Dermis blood vessel endothelial cell (primary cell): ENCODE measurements around the gene ZNF711. TPM values are rescaled to one million over a fixed set of nuclear protein-coding genes. Genes with fewer than 3 reads are reported as not detected.
"Not testable (repeated sequence)": the region's sequence is repeated elsewhere in the genome, so short reads cannot be mapped to it uniquely, and the experiment has no call there.

ENCODE experiments used
- DNase-seq: peaks from one replicate; pipeline ENCODE4 v3.0.0; 2010
- total RNA-seq: library from RNA; depleted of rRNA; stranded (reverse); fragments of >200 nt; gene quantifications from 2 replicates; pipeline ENCODE4 v1.2.3, GENCODE V29; 2014

The ZNF711 gene
- 3.1 and 6.2 TPM in 2 replicates for total RNA-seq

- DNase-seq, result peak; percentile 24
Observed at GRCh38 chrX:85243761-85244449, at the start of gene ZNF711, which contains the start of gene SATL1. Gene ZNF711, plus strand, starts transcription at chrX:85243991. Its CDS starts 3,582 bp downstream, at chrX:85247573. Gene SATL1, minus strand, starts transcription at chrX:85243779. Its CDS starts 134,811 bp downstream, at chrX:85108968.

DNA sequence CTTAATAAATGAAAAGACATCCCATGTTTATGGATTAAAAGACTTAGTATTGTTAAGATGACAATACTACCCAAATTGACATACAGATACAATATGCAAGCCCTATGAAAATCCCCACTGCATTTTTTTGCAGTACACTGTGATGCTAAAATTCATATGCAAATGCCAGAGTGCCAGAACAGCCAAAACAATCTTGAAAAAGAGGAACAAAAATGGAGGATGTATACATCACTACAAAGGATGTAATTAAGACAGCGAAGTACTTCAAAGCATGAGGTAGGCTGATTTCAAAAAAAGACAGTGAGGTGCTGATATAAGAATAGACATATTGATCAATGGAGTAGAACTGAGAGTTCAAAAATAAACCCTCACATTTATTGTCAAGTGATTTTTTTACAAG lies 47.5 kb upstream of the ZNF711 start:
- DNase-seq, result no peak

- no peak for DNase-seq
Observed at GRCh38 chrX:85203461-85203970, 40.3 kb upstream of the ZNF711 start.

DNA sequence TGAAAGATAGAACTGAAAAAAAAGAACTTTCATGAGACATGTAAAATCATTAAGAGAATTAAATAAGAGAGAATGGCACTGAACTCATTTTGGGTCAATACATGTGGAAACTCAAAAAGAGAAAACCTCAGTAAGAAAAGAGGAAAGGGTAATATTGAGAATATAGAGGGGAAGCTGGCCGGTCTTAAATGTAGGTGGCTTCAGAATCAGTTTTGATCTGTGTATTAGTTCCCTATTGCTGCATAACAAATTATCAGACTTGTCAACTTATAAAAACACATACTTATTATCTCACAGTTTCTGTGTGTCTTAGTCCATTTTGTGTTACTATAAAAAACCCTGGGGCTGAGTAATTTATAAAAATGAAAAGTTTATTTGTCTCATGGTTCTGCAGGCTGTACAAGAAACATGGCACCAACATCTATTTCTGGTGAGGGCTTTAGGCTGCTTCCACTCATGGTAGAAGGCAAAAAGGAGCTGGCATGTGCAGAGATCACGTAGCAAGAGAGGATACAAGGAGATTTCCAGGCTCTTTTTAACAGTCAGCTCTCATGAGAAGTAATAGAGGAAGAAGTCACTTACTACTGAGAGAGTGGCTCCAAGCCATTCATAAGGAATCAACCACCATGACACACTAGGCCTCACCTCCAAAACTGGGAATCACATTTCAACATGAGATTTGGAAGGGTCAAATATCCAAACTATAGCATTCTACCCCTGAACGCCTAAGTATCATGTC lies 29.8 kb upstream of the ZNF711 start:
- no peak for DNase-seq

GRCh38 chrX:85215946-85216345 lies 27.8 kb upstream of the ZNF711 start:
- no peak for DNase-seq

DNA sequence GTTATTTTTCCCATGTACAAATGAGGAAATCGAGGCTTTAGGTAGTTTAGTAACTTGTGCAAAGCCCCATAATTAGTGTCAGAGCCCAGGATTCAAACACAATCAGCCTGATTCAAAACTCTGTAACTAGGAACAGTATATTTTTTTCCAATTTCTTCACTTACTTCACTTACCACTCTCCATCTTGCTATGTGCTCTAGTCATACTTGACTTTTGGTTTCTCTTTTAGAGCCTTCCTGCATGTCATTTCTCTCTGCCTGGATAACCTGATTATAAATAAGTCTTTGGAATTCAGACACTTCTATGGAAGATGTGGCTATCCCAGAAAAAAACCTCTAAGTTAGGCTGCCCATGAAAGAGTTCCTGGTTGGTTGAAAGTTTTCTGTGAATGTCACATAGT lies 22.4 kb upstream of the ZNF711 start:
- DNase-seq, result no peak

GRCh38 chrX:85223359-85223758 lies 20.4 kb upstream of the ZNF711 start:
- DNase-seq, result no peak

DNA sequence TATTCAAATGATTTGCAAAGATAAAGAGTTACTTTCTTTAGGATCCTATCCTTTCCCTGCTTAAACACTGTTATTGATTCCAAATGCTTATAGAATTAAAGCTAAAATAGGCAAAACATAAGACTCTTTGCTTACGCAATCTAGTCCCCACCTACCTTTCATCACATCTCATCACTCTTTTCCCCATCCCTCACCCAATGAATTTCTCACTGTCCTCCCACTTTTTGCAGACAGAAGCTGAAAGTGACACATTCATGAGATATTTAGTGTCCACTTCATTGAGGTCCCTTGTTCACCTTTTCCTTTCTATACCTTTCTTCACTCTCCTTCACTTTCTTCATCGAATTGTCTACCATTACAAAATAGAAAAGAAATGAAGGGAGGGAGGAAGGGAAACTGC lies 636 bp upstream of the ZNF711 start:
- DNase-seq, result no peak

- DNase-seq, result peak; percentile 14
Observed at GRCh38 chrX:85244450-85245211, 840 bp downstream of the ZNF711 start.

DNA sequence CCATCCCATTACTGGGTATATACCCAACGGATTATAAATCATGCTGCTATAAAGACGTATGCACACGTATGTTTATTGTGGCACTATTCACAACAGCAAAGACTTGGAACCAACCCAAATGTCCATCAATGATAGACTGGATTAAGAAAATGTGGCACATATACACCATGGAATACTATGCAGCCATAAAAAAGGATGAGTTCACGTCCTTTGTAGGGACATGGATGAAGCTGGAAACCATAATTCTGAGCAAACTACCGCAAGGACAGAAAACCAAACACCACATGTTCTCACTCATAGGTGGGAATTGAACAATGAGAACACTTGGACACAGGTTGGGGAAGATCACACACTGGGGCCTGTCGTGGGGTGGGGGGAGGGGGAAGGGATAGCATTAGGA lies 41.5 kb downstream of the ZNF711 start:
- DNase-seq, result not testable (repeated sequence)

DNA sequence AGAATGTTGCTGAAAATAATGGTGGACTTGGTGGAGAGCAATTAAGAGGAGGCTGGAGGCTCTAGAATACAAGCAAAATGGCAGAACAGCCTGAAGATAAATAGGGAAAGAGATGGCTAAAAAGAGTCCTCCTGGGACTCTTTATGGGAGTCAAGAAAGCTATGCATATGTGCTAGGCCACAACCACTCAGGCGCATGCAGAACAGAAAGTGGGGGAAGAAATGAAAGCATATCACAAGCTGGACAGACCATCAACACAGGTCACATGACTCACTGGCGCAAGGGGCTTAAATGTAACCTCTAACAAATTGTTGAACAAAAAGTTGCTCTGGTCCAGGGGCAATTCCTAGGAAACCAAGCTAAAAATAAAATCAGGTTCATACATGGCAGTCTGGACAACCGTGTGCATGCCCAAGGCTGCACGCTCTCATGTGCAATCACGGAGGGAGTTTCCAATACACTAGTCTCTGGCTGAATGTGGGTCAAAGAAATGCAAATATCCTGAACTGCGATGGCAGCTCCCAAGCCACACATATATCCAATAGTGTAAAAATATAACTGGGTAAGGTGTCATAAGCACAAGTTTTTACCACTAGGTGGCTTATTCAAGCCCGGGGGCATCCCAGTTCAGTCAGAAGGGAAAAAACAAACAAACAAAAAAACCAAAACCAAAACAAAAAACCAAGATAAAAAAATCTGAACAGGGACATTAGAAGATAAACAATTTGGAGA lies 45.4 kb downstream of the ZNF711 start:
- no peak for DNase-seq

DNA sequence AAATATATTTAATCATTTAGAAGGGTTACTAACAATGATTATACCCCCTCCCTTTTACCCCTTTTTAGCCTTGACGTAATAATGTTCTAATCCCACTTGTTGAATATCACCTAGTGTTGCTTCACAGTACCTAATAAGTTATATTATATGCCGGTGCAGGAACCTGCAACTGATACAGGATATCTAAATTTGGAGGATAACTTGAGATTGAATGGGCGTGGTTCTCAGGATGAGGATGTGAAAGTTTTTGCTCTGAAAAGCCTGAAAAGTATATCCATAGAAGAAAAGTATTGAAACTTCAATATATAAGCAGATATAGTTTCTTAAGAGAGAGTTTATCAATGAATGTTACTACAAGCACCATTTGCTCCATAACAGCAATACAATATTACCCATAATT lies 59.8 kb downstream of the ZNF711 start:
- no peak for DNase-seq

DNA sequence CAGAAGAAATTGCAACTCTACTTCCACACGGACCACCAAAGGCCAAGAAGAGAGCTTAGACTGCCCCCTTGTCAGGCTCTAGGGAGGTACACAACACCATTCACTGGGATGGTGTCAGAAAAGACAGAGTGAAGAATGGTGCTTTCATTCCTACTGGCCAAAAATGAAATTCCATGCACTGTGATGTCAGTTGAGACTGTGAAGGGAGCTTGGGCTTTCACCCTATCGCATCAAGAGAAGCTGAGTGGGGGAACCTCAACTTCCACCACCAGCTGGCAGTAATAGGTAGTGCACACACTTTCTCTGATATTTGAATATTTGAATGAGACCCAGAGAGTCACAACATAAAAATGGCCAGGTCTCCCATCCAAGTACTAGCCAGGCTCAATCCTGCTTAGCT lies 65.9 kb downstream of the ZNF711 start:
- no peak for DNase-seq

DNA sequence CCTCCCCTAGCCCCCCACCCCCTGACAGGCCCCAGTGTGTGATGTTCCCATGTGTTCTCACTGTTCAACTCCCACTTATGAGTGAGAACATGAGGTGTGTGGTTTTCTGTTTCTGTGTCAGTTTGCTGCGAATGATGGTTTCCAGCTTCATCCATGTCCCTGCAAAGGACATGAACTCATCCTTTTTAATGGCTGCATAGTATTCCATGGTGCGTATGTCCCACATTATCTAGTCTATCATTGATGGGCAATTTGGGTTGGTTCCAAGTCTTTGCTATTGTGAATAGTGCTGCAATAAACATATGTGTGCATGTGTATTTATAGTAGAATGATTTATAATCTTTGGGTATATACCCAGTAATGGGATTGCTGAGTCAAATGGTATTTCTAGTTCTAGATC lies 67.6 kb downstream of the ZNF711 start:
- not testable (repeated sequence) for DNase-seq

Other genes starting within 250 kb of the ZNF711 start
- gene APOOL, start 240.1 kb upstream of the ZNF711 start, total RNA-seq, result 9.7 and 13.2 TPM in 2 replicates
- gene SATL1, start 212 bp upstream of the ZNF711 start, total RNA-seq, result not detected in 2 replicates
- gene POF1B, start 135.7 kb downstream of the ZNF711 start, total RNA-seq, result 2.9 and 6.8 TPM in 2 replicates